Liver (tissue), 3 donors: ENCODE results near the gene ZNF92.
"Not testable (repeated sequence)": the region's sequence is repeated elsewhere in the genome, so short reads cannot be mapped to it uniquely, and the experiment has no call there.

ENCODE experiments used
- ATF3 ChIP-seq: IDR thresholded peaks from 2 replicates; pipeline ENCODE4 v1.6.1; 2016; ENCODE audit warnings: antibody characterized with exemption
- CTCF ChIP-seq: fragments of 150-350 bp; IDR thresholded peaks from 2 replicates; pipeline ENCODE4 v1.5.1; 2017; ENCODE audit warnings: improper control_type of control experiment, low read depth, low read length; ENCODE audit not compliant: missing input control
- EGR1 ChIP-seq, 2 donors: IDR thresholded peaks; 2 replicates each; pipeline ENCODE4 v1.6.1; 2016 to 2018; ENCODE audit warnings: antibody characterized with exemption in 2 of 2, low read depth in 2 of 2
- GABPA ChIP-seq, 2 donors: IDR thresholded peaks in 1 of 2; conservative IDR thresholded peaks in 1 of 2; 2 replicates each; pipeline ENCODE4 v1.6.1; 2016; ENCODE audit warnings: antibody characterized with exemption in 2 of 2, mild to moderate bottlenecking in 1 of 2, moderate library complexity in 1 of 2
- HNF4A ChIP-seq, 2 donors: conservative IDR thresholded peaks; 2 replicates each; pipeline ENCODE4 v1.6.1; 2016; ENCODE audit warnings: antibody characterized with exemption in 2 of 2, mild to moderate bottlenecking in 2 of 2
- JUND ChIP-seq, 2 donors: IDR thresholded peaks; 2 replicates each; pipeline ENCODE4 v1.6.1; 2016; ENCODE audit warnings: antibody characterized with exemption in 2 of 2
- RAD21 ChIP-seq, 2 donors: IDR thresholded peaks; 2 replicates each; pipeline ENCODE4 v1.6.1; 2016; ENCODE audit warnings: antibody characterized with exemption in 2 of 2, mild to moderate bottlenecking in 2 of 2
- REST ChIP-seq: IDR thresholded peaks from 2 replicates; pipeline ENCODE4 v1.6.1; 2016; ENCODE audit warnings: antibody characterized with exemption, mild to moderate bottlenecking
- RXRA ChIP-seq, 2 donors: IDR thresholded peaks; 2 replicates each; pipeline ENCODE4 v1.6.1; 2017 to 2018; ENCODE audit warnings: antibody characterized with exemption in 2 of 2, mild to moderate bottlenecking in 1 of 2
- TAF1 ChIP-seq: conservative IDR thresholded peaks from 2 replicates; pipeline ENCODE4 v1.6.1; 2016; ENCODE audit warnings: antibody characterized with exemption, mild to moderate bottlenecking
- YY1 ChIP-seq: IDR thresholded peaks from 2 replicates; pipeline ENCODE4 v1.6.1; 2016; ENCODE audit warnings: antibody characterized with exemption, mild to moderate bottlenecking
- ZBTB33 ChIP-seq: IDR thresholded peaks from 2 replicates; pipeline ENCODE4 v1.6.1; 2016; ENCODE audit warnings: antibody characterized with exemption
- donor health status: healthy.
- donor health status: healthy.

GRCh38 chr7:65406706-65407105 is 33.1 kb downstream of the ZNF92 start:
- not testable (repeated sequence) for TF ChIP-seq YY1; RAD21 (IDR thresholded peaks at IDR 0.05); CTCF; RXRA (IDR thresholded peaks at IDR 0.05); REST; ATF3; JUND (IDR thresholded peaks at IDR 0.05); TAF1; ZBTB33; HNF4A (conservative IDR thresholded peaks at IDR 0.05); GABPA (IDR thresholded peaks at IDR 0.05 in 1 of 2, conservative IDR thresholded peaks at IDR 0.05 in 1 of 2); EGR1 (IDR thresholded peaks at IDR 0.05; ENCODE audit: low read depth in 2 of 2)
